DMS 273 (cell line): ENCODE data around the gene ZNF174.

ENCODE experiments used
- DNase-seq: peaks from one replicate; lab custom pipeline; 2025; ENCODE audit not compliant: unreplicated experiment; lab: John Stamatoyannopoulos, UW

The ZNF174 gene

GRCh38 chr16:3400779-3401688 is at the start of gene ZNF174, which contains the start of gene ZSCAN32:
ZNF174 (plus strand) TSS chr16:3401215; CDS start chr16:3402005, 790 bp downstream.
ZSCAN32 (minus strand) TSS chr16:3401004; CDS start chr16:3397557, 3,447 bp downstream.
- DNase-seq = peak; percentile 99

DNA sequence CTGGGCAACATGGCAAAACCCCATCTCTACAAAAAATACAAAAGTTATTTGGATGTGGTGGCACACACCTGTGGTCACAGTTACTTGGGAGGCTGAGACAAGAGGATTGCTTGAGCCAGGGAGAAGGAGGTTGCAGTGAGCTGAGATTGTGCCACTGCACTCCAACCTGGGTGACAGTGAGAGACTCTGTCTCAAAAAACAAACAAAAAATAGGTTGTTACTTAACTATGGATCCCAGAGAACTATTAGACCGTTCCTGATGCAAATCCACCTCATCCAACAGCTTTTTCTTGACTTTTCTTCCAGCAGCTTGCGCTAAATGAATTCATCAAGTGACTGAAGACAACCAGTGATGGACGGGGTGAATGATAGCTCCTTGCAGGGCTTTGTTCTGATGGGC is 45.4 kb upstream of the ZNF174 start, which contains the start of gene OR2C1:
Gene OR2C1, plus strand, starts transcription at position 301 of the 400 bp plus-strand sequence. Its CDS starts 52 bp downstream, at position 353.
- no peak for DNase-seq

DNA sequence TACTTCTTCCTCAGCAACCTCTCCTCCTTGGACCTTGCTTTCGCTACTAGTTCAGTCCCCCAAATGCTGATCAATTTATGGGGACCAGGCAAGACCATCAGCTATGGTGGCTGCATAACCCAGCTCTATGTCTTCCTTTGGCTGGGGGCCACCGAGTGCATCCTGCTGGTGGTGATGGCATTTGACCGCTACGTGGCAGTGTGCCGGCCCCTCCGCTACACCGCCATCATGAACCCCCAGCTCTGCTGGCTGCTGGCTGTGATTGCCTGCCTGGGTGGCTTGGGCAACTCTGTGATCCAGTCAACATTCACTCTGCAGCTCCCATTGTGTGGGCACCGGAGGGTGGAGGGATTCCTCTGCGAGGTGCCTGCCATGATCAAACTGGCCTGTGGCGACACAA is 44.9 kb upstream of the ZNF174 start:
- DNase-seq = no peak

DNA sequence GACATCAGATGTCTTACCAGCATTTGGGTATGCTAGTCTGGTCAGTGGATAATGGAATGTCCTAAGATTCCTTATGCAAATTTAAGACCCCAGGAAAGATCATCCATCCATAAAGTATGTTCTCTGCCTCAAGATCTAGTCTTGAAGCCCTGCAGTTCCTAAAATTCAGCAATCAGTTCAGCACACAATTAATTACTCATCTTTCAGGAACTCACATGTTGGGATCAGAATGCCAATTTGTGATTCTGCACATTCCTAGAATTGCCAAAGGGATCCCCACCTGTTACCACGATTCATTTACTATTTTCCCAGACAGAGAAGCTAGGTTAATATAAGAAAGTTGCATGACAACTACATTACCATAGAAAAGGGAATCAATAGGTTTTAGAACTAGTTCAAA is 42.1 kb upstream of the ZNF174 start:
- no peak for DNase-seq

- DNase-seq = no peak
Measured at GRCh38 chr16:3362931-3363330, 38.1 kb upstream of the ZNF174 start.

GRCh38 chr16:3363793-3364192 is 37.2 kb upstream of the ZNF174 start:
- peak; percentile 63 for DNase-seq

GRCh38 chr16:3364774-3365427 is 36.1 kb upstream of the ZNF174 start:
- DNase-seq = no peak

DNA sequence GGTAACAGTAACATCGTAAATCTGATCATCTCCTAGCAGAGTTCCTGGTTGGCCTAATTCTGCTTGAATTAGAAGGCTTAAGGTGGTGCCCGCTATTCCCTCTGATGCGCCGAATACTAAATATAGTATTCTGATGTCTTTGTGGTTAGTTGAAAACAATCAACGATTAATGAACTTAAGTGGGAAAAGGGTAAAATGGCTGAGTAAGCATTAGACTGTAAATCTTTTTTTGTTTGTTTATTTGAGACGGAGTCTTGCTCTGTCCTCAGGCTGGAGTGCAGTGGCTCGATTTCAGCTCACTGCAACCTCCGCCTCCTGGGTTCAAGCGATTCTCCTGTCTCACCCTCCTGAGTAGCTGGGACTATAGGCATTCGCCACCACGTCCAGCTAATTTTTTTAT is 31.9 kb upstream of the ZNF174 start:
- DNase-seq = no peak

- DNase-seq = no peak
Measured at GRCh38 chr16:3375680-3376079, 25.3 kb upstream of the ZNF174 start.

GRCh38 chr16:3377917-3378316 is 23.1 kb upstream of the ZNF174 start:
- DNase-seq = no peak

GRCh38 chr16:3383045-3383448 is 18.0 kb upstream of the ZNF174 start:
- DNase-seq = no peak

DNA sequence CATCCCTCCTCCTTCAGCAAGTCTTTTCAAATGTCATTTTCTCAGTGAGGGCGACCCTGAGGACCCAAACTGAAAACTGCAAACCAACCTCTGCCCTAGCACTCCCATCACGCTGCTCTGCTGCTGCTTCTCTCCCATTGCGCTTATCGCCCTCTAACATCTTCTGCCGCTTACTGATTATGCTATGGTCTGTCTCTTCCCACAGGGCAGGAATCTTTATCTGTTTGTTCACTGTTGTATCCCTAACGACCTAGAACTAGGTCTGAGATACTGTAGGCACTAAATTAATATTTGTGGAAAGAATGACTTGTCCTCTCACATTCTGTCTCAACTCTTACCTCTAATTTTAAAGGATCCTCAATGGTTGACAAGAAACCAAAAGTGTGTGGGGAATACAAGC is 12.7 kb upstream of the ZNF174 start:
- DNase-seq = no peak

- no peak for DNase-seq
Measured at GRCh38 chr16:3389663-3390338, 11.2 kb upstream of the ZNF174 start.

DNA sequence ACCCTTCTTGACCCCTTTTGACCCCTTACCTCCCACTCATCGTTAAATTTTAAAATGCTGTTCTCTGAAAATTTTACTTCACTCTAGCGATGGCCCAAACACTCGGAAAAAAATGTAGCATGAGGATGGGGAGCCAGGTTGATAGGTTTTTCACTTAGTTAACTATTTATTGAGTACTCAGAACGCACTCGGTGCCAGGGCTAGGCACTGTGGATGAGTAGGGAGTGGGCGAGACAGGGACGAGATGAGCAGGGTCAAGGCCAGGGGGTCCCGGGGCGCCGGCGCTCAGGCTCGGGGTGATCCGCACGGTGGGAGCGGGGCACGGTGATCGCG is 603 bp upstream of the ZNF174 start:
- DNase-seq = no peak

DNA sequence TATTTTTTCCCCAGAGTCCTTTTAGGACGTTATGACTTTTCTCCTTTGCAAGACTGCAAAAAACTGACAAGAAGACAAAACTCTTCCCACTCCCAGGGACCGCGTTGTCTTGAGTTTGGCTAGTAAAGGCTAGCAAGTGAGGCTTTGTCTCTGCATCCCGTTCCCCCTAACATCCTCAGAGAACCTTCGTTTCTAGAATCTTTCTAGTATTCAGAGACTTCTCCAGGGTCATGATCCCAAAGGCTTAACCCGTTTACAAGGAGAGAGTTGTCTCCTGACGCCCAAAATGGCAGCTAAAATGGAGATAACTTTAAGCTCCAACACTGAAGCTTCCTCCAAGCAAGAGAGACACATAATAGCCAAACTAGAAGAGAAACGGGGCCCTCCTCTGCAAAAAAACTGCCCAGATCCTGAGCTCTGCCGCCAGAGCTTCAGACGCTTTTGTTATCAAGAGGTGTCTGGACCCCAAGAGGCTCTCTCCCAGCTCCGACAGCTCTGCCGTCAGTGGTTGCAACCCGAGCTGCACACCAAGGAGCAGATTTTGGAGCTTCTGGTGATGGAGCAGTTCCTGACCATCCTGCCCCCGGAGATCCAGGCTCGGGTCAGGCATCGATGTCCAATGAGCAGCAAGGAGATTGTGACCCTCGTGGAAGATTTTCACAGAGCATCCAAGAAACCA is 843 bp downstream of the ZNF174 start:
- DNase-seq = peak; percentile 68

DNA sequence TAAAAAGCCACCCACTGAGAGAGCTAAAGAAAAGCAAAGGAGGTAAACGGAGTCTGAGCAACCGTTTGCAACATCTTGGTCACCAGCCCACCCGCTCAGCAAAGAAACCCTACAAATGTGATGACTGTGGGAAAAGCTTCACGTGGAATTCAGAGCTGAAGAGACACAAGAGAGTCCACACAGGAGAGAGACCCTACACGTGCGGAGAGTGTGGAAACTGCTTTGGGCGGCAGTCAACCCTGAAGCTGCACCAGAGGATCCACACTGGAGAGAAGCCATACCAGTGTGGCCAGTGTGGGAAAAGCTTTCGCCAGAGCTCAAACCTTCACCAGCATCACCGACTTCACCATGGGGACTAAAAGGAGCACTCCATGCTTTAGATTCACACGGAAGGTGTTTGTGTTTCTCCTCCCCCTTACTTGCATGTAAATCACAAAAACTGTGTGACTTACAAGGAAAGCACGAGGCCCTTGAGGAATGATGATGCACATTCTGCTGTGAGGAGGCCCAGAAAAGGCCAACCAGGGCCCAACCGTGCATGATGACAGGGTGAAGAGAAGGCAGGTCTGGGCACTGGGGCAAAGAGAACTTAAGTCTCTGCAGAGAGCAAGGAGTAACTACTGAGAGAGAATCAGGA is 7.7 kb downstream of the ZNF174 start:
- DNase-seq = no peak

DNA sequence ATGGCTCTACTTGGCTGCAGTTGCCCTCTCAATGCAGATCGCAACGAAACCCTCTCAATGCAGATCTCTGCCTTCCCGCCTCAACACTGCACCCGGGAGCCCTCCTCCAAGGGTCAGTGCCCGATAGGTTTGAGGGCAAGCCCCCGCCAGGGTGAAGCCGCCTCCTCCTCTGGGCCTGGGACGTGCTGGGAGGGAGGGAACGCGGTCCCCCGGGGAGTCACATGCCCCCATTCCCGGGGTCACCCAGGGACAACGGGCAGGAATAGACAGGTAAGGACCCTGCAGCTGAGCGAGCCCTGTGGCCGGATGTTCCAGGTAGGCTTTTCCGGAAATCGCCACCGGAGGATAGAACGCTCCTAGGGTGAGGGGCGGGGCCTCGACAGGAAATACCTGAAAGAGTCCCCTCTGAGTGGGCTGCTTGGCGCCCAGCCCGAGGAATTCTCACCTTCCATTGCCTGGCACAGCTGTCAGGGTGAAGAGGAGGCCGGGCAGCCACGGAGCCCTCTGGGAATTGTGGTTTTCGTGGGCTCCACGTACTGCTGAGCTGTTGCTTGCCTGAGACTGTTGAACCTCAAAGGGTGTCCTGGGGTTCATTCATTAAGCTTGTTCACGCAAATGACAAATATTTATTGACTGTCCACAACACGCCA is 12.8 kb downstream of the ZNF174 start:
- peak; percentile 30 for DNase-seq

GRCh38 chr16:3431779-3432219 is 30.8 kb downstream of the ZNF174 start:
- DNase-seq = no peak

GRCh38 chr16:3434373-3434772 is 33.4 kb downstream of the ZNF174 start:
- no peak for DNase-seq

DNA sequence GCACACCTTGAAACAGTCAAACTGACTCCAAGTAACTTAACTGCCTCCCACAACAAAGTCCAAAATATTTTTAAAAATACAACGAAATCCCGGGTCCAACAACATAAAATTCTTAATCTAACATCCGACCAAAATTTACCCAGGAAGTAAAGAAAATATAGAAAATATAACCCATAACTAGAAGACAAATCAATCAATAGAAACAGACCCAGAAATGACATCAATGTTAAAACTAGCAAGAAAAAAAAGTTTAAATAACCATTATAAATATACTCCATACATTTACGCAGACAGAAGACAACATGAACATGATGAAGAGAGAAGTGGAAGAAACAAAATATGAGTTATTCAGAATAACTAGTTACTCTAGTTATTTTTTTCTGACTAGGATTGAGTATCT is 38.6 kb downstream of the ZNF174 start:
- DNase-seq = no peak
